ENCODE results near the gene RFPL2. TPM values are rescaled to one million over a fixed set of nuclear protein-coding genes. Genes with fewer than 3 reads are reported as not detected.

RFPL2 gene
- polyA plus RNA-seq, 3 donors: 0.36 to 1.3 (median 0.94) TPM

GRCh38 chr22:32208681-32209080 is 3.8 kb upstream of the RFPL2 start:
- DNase-seq: no peak
- peaks cover 0 to 2% of the 10 kb centered on the region in 2 donors for H3K36me3 Mint-ChIP-seq
- no peak overlapping the region for H3K4me3 Mint-ChIP-seq
- H3K27ac Mint-ChIP-seq: no peak overlapping the region
- Histone ChIP-seq H4K20me1 (ENCODE audit: insufficient read depth, low read length) (no peaks in the 10 kb centered on the region), H3K4me1 (ENCODE audit: control insufficient read depth in 1 of 2, insufficient read depth in 2 of 2, low read length in 2 of 2) (peaks cover 26 to 47% of the 10 kb centered on the region in 2 donors), H3K27ac (ENCODE audit: low read depth in 1 of 2, low read length in 2 of 2) (no peak overlapping the region), H2AFZ (ENCODE audit: insufficient read depth, low read depth, low read length, poor library complexity, severe bottlenecking) (no peak overlapping the region), H3K4me3 (replicated peaks in 1 of 3; ENCODE audit: low read depth in 2 of 3, low read length in 3 of 3) (no peak overlapping the region), H3K9ac (ENCODE audit: insufficient read depth, low read length, poor library complexity, severe bottlenecking) (no peak overlapping the region), H3K4me2 (replicated peaks; ENCODE audit: extremely low read depth, low read length, poor library complexity, severe bottlenecking) (no peak overlapping the region), H3K27me3 (ENCODE audit: control insufficient read depth in 2 of 2, insufficient read depth in 2 of 2, low read length in 2 of 2) (peaks cover 0 to 8% of the 10 kb centered on the region in 2 donors), H3K9me3 (replicated peaks in 1 of 2; ENCODE audit: control insufficient read depth in 1 of 2, insufficient read depth in 1 of 2, low read length in 2 of 2) (no peaks in the 10 kb centered on the region), H3K79me2 (ENCODE audit: insufficient read depth, low read length) (no peaks in the 10 kb centered on the region), H3K36me3 (replicated peaks in 1 of 2; ENCODE audit: control insufficient read depth in 1 of 2, insufficient read depth in 2 of 2, low read length in 2 of 2) (no peaks in the 10 kb centered on the region)
- peaks cover 45% of the 10 kb centered on the region for H3K4me1 Mint-ChIP-seq
- H3K9me3 Mint-ChIP-seq: peaks cover 0 to 9% (median 2%) of the 10 kb centered on the region in 7 donors
- intact Hi-C loops (cut with micrococcal nuclease): no loop called here
- H3K27me3 Mint-ChIP-seq (ENCODE audit: low read depth in 3 of 3): peaks cover 9 to 20% (median 20%) of the 10 kb centered on the region in 3 donors
- TF ChIP-seq CTCF (IDR thresholded peaks at IDR 0.05): no peak
- WGBS (ENCODE audit: insufficient coverage): 100% methylated on average over 3 of the region's 3 CpGs

- H2AFZ ChIP-seq (ENCODE audit: insufficient read depth, low read depth, low read length, poor library complexity, severe bottlenecking): no peak overlapping the region
- peaks cover 0 to 14% of the 10 kb centered on the region in 2 donors for H3K27me3 ChIP-seq (ENCODE audit: control insufficient read depth in 2 of 2, insufficient read depth in 2 of 2, low read length in 2 of 2)
- Mint-ChIP-seq H3K27me3 (ENCODE audit: low read depth in 3 of 3) (peaks cover 15 to 27% (median 26%) of the 10 kb centered on the region in 3 donors), H3K4me3 (no peak overlapping the region), H3K9me3 (peaks cover 0 to 12% (median 2%) of the 10 kb centered on the region in 7 donors), H3K36me3 (peaks cover 0 to 4% of the 10 kb centered on the region in 2 donors), H3K4me1 (peaks cover 50% of the 10 kb centered on the region), H3K27ac (peak overlapping the region in 1 of 7 donors; percentile 29)
- no peak for DNase-seq
- no peak overlapping the region for H3K4me3 ChIP-seq (replicated peaks in 1 of 3; ENCODE audit: low read depth in 2 of 3, low read length in 3 of 3)
- no peak overlapping the region for H3K27ac ChIP-seq (ENCODE audit: low read depth in 1 of 2, low read length in 2 of 2)
- no peak for TF ChIP-seq CTCF (IDR thresholded peaks at IDR 0.05)
- H3K4me2 ChIP-seq (replicated peaks; ENCODE audit: extremely low read depth, low read length, poor library complexity, severe bottlenecking): no peak overlapping the region
- no peaks in the 10 kb centered on the region for H3K36me3 ChIP-seq (replicated peaks in 1 of 2; ENCODE audit: control insufficient read depth in 1 of 2, insufficient read depth in 2 of 2, low read length in 2 of 2)
- intact Hi-C loops (cut with micrococcal nuclease): no loop called here
- H3K9ac ChIP-seq (ENCODE audit: insufficient read depth, low read length, poor library complexity, severe bottlenecking): no peak overlapping the region
- peaks cover 32 to 54% of the 10 kb centered on the region in 2 donors for H3K4me1 ChIP-seq (ENCODE audit: control insufficient read depth in 1 of 2, insufficient read depth in 2 of 2, low read length in 2 of 2)
- 90% methylated on average over 3 of the region's 4 CpGs for WGBS (ENCODE audit: insufficient coverage)
- H3K9me3 ChIP-seq (replicated peaks in 1 of 2; ENCODE audit: control insufficient read depth in 1 of 2, insufficient read depth in 1 of 2, low read length in 2 of 2): no peaks in the 10 kb centered on the region
- H4K20me1 ChIP-seq (ENCODE audit: insufficient read depth, low read length): no peaks in the 10 kb centered on the region
- no peaks in the 10 kb centered on the region for H3K79me2 ChIP-seq (ENCODE audit: insufficient read depth, low read length)
These were observed 3.2 kb upstream of the RFPL2 start for GRCh38 chr22:32207971-32208480.

All from CD14-positive monocyte (primary cell).